ENCODE measurements around the gene FRMD4A.

DNA sequence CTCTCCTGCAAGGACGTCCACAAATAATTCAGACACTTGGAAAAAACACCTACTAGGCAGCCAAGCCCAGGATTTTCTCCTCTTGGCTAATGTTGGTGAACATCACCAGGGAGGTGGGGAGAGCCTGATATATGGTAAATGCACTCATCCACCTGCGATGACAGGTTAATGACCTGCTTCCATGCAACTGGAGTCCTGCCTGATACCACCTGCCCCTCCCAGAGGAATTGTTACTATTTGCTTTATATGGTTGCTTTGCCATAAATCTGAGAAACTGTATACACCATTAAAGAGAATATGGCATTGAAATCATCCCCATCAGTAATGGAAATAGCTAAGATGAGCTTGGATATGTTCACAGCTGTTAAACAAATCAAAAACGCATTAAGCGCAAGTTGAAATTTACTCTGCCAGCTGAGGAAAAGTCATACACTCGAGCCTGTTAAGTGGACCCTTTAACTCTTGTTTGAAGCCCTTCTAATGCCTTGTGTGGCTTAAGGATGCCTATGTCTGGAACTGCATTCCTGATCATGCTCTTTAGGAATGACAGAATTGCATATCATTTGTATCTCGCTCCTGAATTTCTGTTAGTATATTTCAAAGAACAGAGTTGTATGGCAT, 535.6 kb downstream of the FRMD4A start:
- no peak for TF ChIP-seq POLR2A (IDR thresholded peaks at IDR 0.05)
- TF ChIP-seq CTCF (IDR thresholded peaks at IDR 0.05): no peak
- no peak for TF ChIP-seq EP300 (IDR thresholded peaks at IDR 0.05)

Data from upper lobe of left lung (tissue), 4 donors.